GM18873 (cell line): ENCODE results near the gene NELL1.

ENCODE experiments used
- ATAC-seq: cut with Tn5 transposase; IDR thresholded peaks from one replicate; pipeline ENCODE4 v1.9.1; 2021; ENCODE audit warnings: mild to moderate bottlenecking, moderate library complexity, moderate number of reproducible peaks; ENCODE audit not compliant: unreplicated experiment, low FRiP score

Gene NELL1

GRCh38 chr11:21464601-21465193 lies 795.3 kb downstream of the NELL1 start:
- ATAC-seq = no peak

DNA sequence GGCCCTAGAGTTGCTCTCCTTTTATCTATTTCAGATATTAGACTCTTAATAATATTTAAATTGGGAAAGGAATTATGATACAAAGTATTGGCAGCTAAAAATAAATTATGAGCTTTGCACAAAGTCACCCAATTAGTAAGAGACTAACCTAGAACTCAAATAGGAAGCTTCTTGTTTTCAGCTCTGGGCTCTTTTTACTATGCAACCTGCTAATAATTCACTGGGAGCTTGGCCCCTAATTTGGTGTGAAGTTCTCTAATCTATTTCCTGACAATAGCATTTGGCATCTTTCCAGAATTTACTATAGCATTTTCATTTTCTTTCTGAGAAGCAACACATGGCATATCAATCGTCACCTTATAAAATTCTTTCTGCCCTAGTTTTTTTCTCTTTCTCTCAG lies 795.8 kb downstream of the NELL1 start:
- ATAC-seq = no peak

DNA sequence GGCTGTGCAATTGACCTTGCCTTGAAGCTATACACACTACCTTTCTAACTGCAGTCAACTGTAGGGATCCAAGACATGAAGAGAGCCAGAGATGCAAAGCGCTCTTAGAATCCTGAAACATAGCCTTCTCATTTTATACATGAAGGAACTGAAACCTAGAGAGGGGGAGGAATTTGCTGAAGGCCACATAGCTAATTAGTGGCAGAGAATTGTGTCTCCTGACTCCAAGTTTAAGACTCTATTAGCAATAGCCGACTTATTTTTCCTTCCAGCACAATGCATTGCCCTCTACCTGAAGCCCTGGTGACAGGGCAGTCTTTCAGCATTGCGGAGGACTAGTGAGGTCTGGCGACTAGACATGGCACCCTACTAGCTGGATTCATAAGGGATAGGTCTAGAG lies 796.5 kb downstream of the NELL1 start:
- no peak for ATAC-seq

DNA sequence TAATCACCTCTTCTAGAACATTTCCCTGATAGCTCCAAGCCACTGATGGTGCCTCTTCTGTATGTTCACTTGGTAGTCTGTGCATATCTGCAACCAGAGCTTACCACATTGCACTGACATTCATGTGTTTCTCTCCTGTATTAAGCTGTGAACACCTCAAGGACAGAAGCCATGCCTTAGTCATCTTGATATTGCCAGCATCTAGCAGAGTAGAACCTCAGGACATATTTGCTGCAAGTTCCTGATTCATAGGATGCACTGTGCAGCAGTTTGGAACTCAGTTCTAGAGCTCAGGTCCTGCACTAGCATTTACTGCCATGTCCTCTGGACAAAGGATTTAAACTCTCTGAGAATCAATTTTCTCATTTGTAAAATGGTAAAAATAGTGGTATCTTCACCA lies 801.1 kb downstream of the NELL1 start:
- no peak for ATAC-seq

DNA sequence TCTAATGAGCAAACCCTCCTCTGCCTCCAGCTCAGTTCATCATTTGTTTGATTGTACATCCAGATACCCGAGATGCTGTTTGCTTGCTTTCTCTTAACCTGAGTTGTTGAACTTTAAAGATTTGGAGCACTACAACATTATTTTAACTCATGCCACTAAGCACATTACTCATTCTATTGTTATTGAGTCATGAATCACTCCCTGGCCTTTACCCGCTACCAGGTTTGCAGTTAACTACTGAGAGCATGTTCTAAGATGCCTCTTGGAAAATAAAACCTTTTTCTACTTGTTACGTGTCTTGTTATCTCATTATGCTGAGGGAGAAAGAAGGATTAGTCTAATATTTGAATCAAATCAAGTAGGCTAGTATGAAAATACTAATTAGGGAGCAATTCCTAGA lies 802.9 kb downstream of the NELL1 start:
- no peak for ATAC-seq

DNA sequence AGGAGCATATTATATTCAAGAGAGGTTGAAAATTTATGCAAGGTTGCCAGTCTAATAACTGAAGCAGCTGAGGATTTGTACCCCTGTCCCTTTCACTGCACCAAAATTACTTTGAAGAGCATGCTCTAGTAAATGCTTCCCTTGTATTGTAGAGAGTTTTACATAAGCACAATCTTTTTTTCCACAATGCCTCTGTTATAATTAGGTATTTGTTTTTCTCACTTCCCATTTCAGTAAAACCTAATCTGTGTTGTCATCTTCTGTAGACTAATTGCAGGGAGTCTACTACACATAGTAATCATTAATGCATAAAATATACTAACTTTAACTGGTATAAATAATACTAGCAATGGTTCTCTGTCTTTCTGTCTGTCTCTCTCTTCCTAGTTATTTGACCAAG lies 805.1 kb downstream of the NELL1 start:
- no peak for ATAC-seq

GRCh38 chr11:21475276-21475675 lies 805.9 kb downstream of the NELL1 start:
- ATAC-seq = no peak

DNA sequence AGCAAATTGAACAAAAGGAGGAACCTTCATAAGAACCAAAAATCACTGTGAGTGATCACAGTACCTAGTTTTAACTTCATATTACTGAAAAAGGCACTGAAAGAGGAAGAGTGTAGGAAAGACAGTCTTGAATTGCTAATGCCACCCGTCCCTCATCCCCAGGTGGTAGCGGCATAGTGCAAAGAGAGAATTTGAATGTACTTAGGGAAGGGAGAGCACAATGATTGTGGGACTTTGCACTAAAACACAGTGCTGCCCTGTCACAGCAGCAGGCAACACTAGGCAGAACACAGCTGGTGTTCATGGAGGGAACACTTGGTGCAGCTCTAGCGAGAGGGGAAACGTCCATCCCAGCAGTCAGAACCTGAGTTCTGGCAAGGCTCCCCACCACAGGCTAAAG lies 807.2 kb downstream of the NELL1 start:
- ATAC-seq = no peak

DNA sequence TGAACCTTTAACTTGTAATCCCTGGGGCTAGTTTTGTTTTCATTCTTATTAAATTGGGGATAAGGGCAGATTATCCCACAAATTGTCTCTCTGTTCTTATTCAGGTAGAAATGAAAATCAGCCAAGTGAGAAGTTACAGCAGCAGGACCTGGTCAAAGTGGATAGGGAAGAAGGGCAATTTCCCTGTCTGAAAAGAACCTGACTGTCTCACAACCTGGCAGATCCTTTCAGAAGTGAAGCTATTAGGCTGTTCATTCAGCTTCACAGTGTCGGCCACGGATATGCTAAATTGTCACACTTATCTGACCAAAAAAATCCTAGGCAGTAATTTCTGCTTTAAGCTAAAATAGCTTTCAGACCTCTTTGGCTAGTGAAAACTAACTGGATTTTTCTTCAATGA lies 810.9 kb downstream of the NELL1 start:
- no peak for ATAC-seq

- ATAC-seq = no peak
Measured at GRCh38 chr11:21481255-21481654, 811.9 kb downstream of the NELL1 start.

DNA sequence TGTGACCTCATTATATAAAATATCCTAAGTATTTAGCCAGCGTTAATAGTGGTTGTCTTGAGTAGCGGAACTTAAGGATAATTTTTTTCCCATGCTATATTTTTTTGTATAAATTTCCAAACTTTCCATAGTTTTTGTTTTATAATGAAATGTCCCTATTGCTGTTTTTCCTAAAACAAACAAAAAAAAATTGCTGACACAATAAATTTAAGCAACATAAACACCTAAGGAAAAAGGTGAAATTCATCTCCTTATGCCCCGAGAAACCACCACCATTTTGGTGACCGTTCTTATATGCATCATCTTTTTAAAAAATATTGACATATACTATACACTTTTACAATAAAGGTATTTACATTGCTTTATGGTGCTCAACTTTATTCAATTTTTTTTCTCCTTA lies 814.7 kb downstream of the NELL1 start:
- no peak for ATAC-seq

- ATAC-seq = no peak
Measured at GRCh38 chr11:21485006-21485405, 815.6 kb downstream of the NELL1 start.

DNA sequence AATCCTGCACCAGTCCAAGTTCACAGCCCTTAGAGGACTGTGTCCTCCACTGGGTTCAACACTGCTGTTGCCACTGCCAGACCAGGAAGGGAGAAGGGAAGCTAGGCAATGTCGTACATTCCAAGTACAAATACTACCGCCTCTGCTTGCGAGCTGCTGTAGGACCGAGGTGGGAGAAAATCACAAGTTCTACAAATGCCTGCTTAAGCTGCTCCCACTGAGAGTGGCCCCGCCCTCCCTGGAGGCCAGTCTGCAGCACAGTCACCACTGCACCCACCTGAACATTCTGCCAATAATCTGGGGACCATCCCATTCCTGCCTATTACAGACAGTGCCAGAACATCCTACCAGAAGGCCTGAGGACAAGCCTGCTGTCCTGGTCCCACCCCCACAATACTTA lies 816.0 kb downstream of the NELL1 start:
- ATAC-seq = no peak

- no peak for ATAC-seq
Measured at GRCh38 chr11:21489416-21490115, 820.2 kb downstream of the NELL1 start.

DNA sequence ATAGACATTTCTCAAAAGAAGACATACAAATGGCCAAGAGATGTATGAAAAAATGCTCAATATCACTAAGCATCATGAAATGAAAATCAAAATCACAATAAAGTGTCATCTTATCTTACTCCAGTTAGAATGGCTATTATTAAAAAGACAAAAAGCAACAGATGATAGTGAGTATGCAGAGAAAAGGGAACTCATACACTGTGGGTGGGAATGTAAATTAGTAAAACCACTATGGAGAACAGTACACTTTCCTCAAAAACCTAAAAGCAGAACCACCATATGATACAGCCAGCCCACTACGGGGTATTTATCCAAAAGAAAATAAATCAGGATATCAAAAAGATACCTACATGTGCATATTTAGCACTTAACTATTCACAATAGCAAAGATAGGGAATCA lies 823.5 kb downstream of the NELL1 start:
- no peak for ATAC-seq

DNA sequence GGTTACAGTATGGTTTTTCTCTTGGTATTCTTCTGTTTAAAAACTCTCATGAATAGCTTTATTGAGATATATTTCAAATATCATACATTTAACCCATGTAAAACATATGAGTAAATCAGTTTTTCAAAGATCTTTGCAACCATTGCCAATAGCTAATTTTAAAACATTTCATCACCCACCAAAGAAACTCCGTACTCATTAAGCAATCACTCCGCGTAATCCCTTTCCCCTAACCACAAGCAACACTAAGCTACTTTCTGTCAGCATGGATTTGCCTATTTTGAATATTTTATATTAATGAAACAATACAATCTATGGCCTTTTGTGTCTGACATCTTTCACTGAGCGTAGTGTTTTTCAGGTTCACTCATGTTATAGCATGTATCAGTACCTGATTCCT lies 825.6 kb downstream of the NELL1 start:
- ATAC-seq = no peak

DNA sequence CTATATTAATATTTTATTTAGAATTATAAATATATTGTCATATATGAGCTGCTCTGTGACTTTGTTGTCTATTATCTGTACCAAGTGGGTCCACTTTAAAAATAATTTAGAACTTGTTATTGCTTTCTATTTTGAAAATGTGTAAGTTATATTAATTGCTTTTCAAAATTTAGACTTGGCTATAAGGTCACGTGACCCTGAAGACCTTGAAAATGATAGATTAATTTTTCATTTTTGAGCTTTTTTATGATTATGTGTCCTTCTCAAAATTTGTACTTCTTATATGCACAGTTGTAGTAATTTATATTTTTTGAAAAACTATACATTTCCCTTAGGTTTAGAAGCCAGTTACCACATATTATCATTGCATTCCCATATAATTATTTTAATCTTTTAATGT lies 826.5 kb downstream of the NELL1 start:
- no peak for ATAC-seq

GRCh38 chr11:21501245-21501644 lies 831.9 kb downstream of the NELL1 start:
- no peak for ATAC-seq

GRCh38 chr11:21505070-21505469 lies 835.7 kb downstream of the NELL1 start:
- no peak for ATAC-seq

DNA sequence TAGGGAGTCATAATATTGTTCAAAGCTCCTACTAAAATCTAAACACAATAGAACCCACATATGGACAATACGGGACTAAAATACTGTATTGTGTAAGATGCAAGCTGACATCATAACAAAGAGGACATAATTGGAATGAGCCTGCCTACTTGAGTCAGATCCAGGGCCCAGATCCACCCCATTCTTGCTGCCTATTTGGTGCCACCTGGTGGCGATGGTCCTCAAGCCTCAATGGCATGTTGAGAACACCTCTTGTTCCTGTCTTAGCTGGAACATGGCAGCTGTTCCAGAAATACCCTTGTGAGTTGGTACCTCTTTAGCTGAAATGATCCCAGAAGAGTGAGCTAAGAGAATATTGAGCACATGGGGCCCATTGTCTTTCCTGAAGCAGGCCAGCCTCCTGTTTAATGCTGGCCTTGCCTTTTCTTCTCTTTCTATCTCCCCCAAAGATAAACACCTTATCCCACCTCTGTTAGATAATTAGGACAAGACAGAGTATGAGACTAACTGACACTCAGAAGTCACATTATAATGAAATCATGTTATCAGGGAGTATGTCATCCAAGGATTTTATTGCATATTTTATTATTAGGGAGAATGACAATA lies 842.6 kb downstream of the NELL1 start:
- ATAC-seq = no peak

- ATAC-seq = no peak
Measured at GRCh38 chr11:21514316-21514715, 844.9 kb downstream of the NELL1 start.

- ATAC-seq = no peak
Measured at GRCh38 chr11:21520244-21520643, 850.9 kb downstream of the NELL1 start.
